Small intestine (tissue), 7 donors: ENCODE results near the gene OVCH1. TPM values are rescaled to one million over a fixed set of nuclear protein-coding genes. Genes with fewer than 3 reads are reported as not detected.

ENCODE experiments used
- DNase-seq, 2 donors: peaks; one replicate each; pipeline versions ENCODE4 v3.0.0 to v3.0.0-alpha.2; 2013
- FAIRE-seq: peaks from 2 replicates; lab custom pipeline; 2012; peaks lifted over from hg19 to GRCh38; lab: Jason Lieb, UNC
- H3K27ac ChIP-seq, 3 donors: one replicate each; pipeline ENCODE4 v1.5.1; 2013; ENCODE audit warnings: low read length in 2 of 3, mild to moderate bottlenecking in 2 of 3, control low read depth in 1 of 3, inconsistent platforms in 1 of 3, low read depth in 1 of 3, moderate library complexity in 1 of 3
- H3K27me3 ChIP-seq, 3 donors: one replicate each; pipeline ENCODE4 v1.6.1; 2013; ENCODE audit warnings: low read length in 3 of 3, inconsistent platforms in 1 of 3; ENCODE audit not compliant: control insufficient read depth in 3 of 3, insufficient read depth in 3 of 3
- H3K36me3 ChIP-seq, 3 donors: one replicate each; pipeline ENCODE4 v1.6.1; 2013; ENCODE audit warnings: low read length in 3 of 3, inconsistent platforms in 1 of 3, low read depth in 1 of 3, mild to moderate bottlenecking in 1 of 3, moderate library complexity in 1 of 3; ENCODE audit not compliant: control insufficient read depth in 3 of 3, insufficient read depth in 2 of 3
- H3K4me1 ChIP-seq, 3 donors: one replicate each; pipeline ENCODE4 v1.6.1; 2013; ENCODE audit warnings: low read length in 2 of 3, inconsistent platforms in 1 of 3, low read depth in 1 of 3, mild to moderate bottlenecking in 1 of 3, moderate library complexity in 1 of 3; ENCODE audit not compliant: control insufficient read depth in 3 of 3, insufficient read depth in 2 of 3
- H3K4me3 ChIP-seq, 3 donors: one replicate each; pipeline ENCODE4 v1.5.1; 2013; ENCODE audit warnings: low read length in 3 of 3, control low read depth in 1 of 3, inconsistent platforms in 1 of 3, low read depth in 1 of 3, mild to moderate bottlenecking in 1 of 3, moderate library complexity in 1 of 3
- H3K9me3 ChIP-seq, 2 donors: one replicate each; pipeline ENCODE4 v1.6.1; 2013; ENCODE audit warnings: low read depth in 1 of 2, low read length in 1 of 2; ENCODE audit not compliant: control insufficient read depth in 2 of 2, insufficient read depth in 1 of 2
- WGBS, 3 donors: extraction: QIAGEN DNeasy Blood & Tissue Kit; methylation state at CpG; one replicate each; pipeline ENCODE4 v1.1.7; 2013; 5-methylcytosine and 5-hydroxymethylcytosine counted together
- polyA plus RNA-seq, 4 donors: library from polyadenylated mRNA; stranded (reverse) in 3 of 4; unstranded in 1 of 4; fragments of 200-250 nt in 3 of 4; fragments of 120-200 nt in 1 of 4; gene quantifications; one replicate each; pipeline versions ENCODE4 v1.2.1 to v1.2.3, GENCODE V29; 2013
- donor health status: healthy with polysubstance abuse.
- donor health status: control.
- donor health status: control.
- donor health status: Bipolar disorder and iron deficiency.
- donor health status: healthy.

The OVCH1 gene
- polyA plus RNA-seq, 4 donors = 0.01 to 0.24 TPM; not detected in 2

DNA sequence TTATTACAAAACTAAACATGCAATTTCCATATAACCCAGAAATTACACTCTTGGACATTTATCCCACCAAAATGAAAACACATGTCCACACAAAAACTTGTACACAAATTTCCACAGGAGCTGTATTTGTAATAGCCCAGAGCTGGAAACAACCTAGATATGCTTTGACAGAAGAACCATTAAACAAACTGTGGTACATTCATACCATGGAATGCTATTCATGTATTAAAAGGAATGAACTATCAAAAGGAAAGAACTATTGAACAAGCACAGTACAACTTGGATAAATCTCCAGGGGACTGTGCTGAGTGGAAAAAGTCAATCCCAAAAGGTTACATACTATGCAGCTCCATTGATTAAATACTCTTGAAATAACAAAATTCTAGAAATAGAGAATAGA lies 80.7 kb downstream of the OVCH1 start:
- no peak for FAIRE-seq
- no peaks in the 10 kb centered on the region for H3K4me1 ChIP-seq
- no peaks in the 10 kb centered on the region for H3K36me3 ChIP-seq
- no peaks in the 10 kb centered on the region for H3K27me3 ChIP-seq
- H3K27ac ChIP-seq = no peak overlapping the region
- no peaks in the 10 kb centered on the region for H3K9me3 ChIP-seq
- H3K4me3 ChIP-seq = no peak overlapping the region
- DNase-seq = no peak

GRCh38 chr12:29415111-29415510 lies 82.4 kb downstream of the OVCH1 start:
- FAIRE-seq = no peak
- WGBS, 3 donors = 60 to 63% (median 63%) methylated on average over 4 of the region's 4 CpGs
- no peak for DNase-seq
- Histone ChIP-seq H3K9me3 (no peaks in the 10 kb centered on the region), H3K27me3 (no peaks in the 10 kb centered on the region), H3K4me3 (no peak overlapping the region), H3K36me3 (no peaks in the 10 kb centered on the region), H3K27ac (no peak overlapping the region), H3K4me1 (no peaks in the 10 kb centered on the region)

DNA sequence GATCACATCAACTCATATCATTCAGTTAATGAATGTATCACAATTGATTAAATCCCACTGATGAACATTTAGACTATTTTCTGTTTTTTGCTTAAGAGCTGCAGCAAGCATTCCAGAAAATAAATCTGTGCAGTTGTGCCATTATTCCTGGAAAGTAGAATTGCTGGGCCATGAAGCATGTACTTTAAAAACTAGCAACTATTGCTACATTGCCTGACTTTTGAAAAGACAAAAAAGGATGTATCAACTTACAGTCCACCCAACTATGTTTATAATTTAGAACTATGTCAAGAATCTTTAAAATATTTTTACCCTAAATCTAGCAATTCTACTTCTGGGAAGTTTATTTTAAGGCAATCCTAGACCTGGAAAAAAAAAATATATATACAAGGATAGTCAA lies 83.1 kb downstream of the OVCH1 start:
- Histone ChIP-seq H3K4me3 (no peak overlapping the region), H3K4me1 (no peaks in the 10 kb centered on the region), H3K9me3 (no peaks in the 10 kb centered on the region), H3K36me3 (no peaks in the 10 kb centered on the region), H3K27me3 (no peaks in the 10 kb centered on the region), H3K27ac (no peak overlapping the region)
- no peak for FAIRE-seq
- no peak for DNase-seq

DNA sequence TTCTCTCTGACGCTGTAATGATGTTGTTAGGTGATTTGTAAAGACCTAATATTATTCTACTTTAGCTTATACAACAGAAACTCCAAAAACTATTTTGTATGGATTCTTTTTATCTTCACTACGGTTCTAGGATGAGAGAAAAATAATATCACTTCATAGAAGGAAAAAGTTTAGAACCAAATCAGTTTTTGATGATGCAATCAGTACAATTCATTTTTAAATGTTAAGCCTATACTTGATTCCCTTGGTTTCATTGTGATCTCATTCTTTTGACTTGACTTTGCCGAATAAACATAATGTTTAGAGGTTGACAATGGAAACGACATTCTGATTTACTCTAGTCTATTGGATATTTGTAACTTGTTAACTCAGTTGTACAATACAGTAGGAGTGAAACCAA lies 91.9 kb downstream of the OVCH1 start:
- FAIRE-seq = no peak
- H3K4me3 ChIP-seq = no peak overlapping the region
- WGBS, 3 donors = 57 to 65% (median 65%) methylated on average over 4 of the region's 4 CpGs

GRCh38 chr12:29403991-29404390 lies 93.5 kb downstream of the OVCH1 start:
- Histone ChIP-seq H3K27ac (no peak overlapping the region), H3K4me3 (no peak overlapping the region), H3K4me1 (no peaks in the 10 kb centered on the region), H3K9me3 (no peaks in the 10 kb centered on the region), H3K27me3 (no peaks in the 10 kb centered on the region), H3K36me3 (no peaks in the 10 kb centered on the region)
- WGBS, 3 donors = 66 to 75% (median 73%) methylated on average over 4 of the region's 4 CpGs
- DNase-seq = no peak
- no peak for FAIRE-seq

More for the DNA sequence above, 91.9 kb downstream of the OVCH1 start:
- H3K4me1 ChIP-seq = no peaks in the 10 kb centered on the region
- no peaks in the 10 kb centered on the region for H3K36me3 ChIP-seq
- no peaks in the 10 kb centered on the region for H3K27me3 ChIP-seq
- no peaks in the 10 kb centered on the region for H3K9me3 ChIP-seq
- no peak overlapping the region for H3K27ac ChIP-seq
- no peak for DNase-seq

DNA sequence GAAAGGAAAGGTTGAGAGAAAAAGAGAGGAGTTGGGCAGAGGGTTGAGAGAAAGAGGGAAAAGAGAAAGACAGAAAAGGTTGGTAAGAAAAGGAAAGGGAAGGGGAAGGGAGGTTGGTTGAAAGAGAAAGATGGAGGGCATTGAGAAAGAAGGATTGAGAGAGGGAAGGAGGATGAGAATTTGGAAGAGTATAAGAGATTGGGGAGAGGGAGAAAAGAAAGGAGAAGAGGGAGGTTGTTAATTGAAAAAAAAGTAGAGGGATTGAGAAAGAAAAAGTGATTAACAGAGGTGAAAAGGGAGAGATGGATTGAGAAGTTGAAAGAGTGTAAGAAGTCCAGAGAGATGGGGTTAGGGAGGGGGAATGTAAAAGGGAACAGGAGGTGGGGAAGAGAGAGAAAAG lies 95.0 kb downstream of the OVCH1 start:
- no peak overlapping the region for H3K27ac ChIP-seq
- DNase-seq (no peak), FAIRE-seq (no peak)
- no peaks in the 10 kb centered on the region for H3K4me1 ChIP-seq
- no peak overlapping the region for H3K4me3 ChIP-seq
- no peaks in the 10 kb centered on the region for H3K36me3 ChIP-seq
- no peaks in the 10 kb centered on the region for H3K9me3 ChIP-seq
- no peaks in the 10 kb centered on the region for H3K27me3 ChIP-seq

DNA sequence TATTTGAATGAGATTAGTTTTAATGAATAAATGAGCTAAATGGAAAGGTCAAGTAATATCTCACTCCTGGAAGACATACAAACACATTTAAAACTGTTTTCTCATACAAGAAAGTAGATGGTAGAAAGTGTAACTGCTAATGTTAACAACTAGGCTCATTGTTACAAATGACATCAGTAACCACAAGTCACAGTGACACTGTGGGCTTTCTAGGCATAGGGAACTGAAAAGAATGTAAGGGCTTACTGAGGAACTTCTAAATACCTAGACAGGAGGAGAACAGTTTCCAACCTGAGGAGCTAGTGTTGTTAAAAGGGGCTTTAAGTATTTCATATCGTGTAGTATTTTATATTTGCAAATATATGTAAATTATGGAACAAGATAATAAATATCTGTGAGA lies 99.0 kb downstream of the OVCH1 start:
- H3K27ac ChIP-seq = no peak overlapping the region
- WGBS, 3 donors = 88% methylated on average over 1 of the region's 1 CpG
- H3K9me3 ChIP-seq = no peaks in the 10 kb centered on the region
- peaks cover 0 to 2% (median 0%) of the 10 kb centered on the region in 3 donors for H3K27me3 ChIP-seq
- no peaks in the 10 kb centered on the region for H3K36me3 ChIP-seq
- DNase-seq (no peak), FAIRE-seq (no peak)
- H3K4me1 ChIP-seq = no peaks in the 10 kb centered on the region
- H3K4me3 ChIP-seq = no peak overlapping the region

DNA sequence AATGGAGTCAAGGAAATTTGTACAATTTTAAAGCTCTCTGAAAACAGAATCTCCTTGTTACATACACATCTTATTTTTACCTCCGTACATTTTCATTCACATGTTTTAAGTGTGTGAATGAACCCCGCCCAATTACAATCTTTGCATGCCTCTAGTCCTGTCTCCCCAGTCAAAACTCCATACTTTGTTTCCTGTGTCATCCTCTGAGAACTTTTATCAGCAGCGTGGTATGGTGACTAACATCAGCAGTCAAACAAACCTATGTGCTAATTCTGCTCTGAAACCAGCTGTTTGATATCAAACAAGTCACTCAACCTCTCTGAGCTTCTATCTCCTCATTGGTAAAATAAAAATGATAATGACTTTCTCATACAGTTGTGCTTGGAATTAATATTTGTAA lies 100.7 kb downstream of the OVCH1 start:
- 69 to 81% (median 81%) methylated on average over 3 of the region's 3 CpGs for WGBS, 3 donors
- peaks cover 0 to 2% (median 0%) of the 10 kb centered on the region in 3 donors for H3K27me3 ChIP-seq
- no peaks in the 10 kb centered on the region for H3K9me3 ChIP-seq
- DNase-seq (no peak), FAIRE-seq (no peak)
- no peak overlapping the region for H3K27ac ChIP-seq
- H3K4me3 ChIP-seq = no peak overlapping the region
- no peaks in the 10 kb centered on the region for H3K4me1 ChIP-seq
- no peaks in the 10 kb centered on the region for H3K36me3 ChIP-seq

DNA sequence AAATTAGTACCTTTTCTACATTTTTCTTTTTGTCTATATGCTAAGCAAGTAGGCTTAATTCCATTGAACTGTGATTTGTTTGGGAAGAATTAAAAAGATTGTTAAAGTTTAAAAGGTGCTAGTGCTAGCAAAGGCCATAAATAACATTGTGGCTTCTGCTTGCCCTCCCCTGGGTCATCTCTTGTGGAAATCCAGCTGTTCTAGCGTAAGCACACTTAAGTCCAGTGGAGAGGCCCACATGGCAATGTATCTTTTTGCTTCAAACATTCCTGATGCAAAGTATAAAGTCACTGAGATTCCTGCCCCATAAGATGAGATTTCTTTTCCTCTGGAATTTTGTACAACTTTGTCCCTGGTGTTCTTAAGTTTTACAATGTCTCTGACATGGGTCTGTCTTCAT lies 102.1 kb downstream of the OVCH1 start:
- no peak overlapping the region for H3K4me3 ChIP-seq
- FAIRE-seq (no peak), DNase-seq (no peak)
- WGBS, 3 donors = 76 to 95% (median 88%) methylated on average over 1 of the region's 1 CpG
- no peak overlapping the region for H3K27ac ChIP-seq
- no peaks in the 10 kb centered on the region for H3K4me1 ChIP-seq
- no peaks in the 10 kb centered on the region for H3K36me3 ChIP-seq
- H3K9me3 ChIP-seq = no peaks in the 10 kb centered on the region
- H3K27me3 ChIP-seq = peaks cover 0 to 2% (median 0%) of the 10 kb centered on the region in 3 donors
